ENCODE results near the gene TOB1.
A peak's percentile ranks its signal among the peaks of the same experiment; 100 is the strongest.

TOB1 gene, protein sequence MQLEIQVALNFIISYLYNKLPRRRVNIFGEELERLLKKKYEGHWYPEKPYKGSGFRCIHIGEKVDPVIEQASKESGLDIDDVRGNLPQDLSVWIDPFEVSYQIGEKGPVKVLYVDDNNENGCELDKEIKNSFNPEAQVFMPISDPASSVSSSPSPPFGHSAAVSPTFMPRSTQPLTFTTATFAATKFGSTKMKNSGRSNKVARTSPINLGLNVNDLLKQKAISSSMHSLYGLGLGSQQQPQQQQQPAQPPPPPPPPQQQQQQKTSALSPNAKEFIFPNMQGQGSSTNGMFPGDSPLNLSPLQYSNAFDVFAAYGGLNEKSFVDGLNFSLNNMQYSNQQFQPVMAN

DNA sequence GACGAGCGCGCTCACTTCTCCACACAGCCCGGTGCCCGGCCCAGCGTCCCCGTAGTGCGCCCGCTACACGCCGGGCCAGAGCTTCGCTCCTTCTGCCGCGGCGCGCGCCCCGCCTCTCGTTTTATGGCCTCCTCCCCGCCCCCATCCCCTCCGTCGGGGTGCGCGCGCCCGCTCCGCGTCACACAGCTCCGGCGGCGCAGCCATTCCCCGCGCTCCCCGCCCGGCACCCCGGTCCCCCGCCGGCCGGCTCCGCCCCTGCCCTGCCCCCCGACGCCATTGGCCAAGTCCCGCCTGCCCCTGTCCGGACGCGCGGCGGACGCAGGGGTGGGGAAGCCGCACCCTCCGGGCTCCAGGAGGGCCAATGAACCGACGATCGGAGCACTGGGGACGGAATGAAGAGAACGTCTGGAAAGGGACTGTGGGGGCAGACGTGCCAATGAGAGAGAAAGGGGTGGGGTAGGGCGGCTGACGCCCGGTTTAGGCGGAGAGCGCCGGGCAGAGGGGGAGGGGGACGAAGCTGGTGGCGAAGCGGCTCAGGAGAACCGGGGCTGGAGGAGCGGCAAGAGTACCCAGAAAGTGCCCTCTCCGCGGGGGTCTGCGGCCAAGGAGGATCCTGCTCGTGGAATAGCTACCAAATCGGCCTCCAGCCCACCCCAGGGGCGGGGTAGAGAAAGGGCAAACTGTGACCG lies at the start of gene TOB1:
TSS of gene TOB1 (minus strand) at position 94 of the 689 bp plus-strand sequence. CDS start 2,337 bp downstream, outside the sequence.
- H3K36me3 ChIP-seq (ENCODE audit: insufficient read depth, low read length) = peaks cover 11% of the 10 kb centered on the region
- H3K4me3 ChIP-seq (ENCODE audit: low read depth in 1 of 2, low read length in 2 of 2) = peak within 1 kb of the TSS; percentile 40 to 73
- peaks cover 48% of the 10 kb centered on the region for H3K4me1 ChIP-seq (ENCODE audit: insufficient read depth, low read length)
- ATAC-seq (ENCODE audit: insufficient read depth, low read depth) (peak; percentile 73), DNase-seq (peak; percentile 96)
- H3K9me3 ChIP-seq (ENCODE audit: insufficient read depth, low read length, severe bottlenecking) = no peaks in the 10 kb centered on the region
- TF ChIP-seq, protein P1, sequence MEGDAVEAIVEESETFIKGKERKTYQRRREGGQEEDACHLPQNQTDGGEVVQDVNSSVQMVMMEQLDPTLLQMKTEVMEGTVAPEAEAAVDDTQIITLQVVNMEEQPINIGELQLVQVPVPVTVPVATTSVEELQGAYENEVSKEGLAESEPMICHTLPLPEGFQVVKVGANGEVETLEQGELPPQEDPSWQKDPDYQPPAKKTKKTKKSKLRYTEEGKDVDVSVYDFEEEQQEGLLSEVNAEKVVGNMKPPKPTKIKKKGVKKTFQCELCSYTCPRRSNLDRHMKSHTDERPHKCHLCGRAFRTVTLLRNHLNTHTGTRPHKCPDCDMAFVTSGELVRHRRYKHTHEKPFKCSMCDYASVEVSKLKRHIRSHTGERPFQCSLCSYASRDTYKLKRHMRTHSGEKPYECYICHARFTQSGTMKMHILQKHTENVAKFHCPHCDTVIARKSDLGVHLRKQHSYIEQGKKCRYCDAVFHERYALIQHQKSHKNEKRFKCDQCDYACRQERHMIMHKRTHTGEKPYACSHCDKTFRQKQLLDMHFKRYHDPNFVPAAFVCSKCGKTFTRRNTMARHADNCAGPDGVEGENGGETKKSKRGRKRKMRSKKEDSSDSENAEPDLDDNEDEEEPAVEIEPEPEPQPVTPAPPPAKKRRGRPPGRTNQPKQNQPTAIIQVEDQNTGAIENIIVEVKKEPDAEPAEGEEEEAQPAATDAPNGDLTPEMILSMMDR (IDR thresholded peaks at IDR 0.05; ENCODE audit: borderline replicate concordance, extremely low read depth, low read length, poor library complexity, severe bottlenecking) = no peak
- TF ChIP-seq EZH2 (IDR thresholded peaks at IDR 0.05; ENCODE audit: borderline replicate concordance, low read depth, low read length, severe bottlenecking) = no peak
- H4K20me1 ChIP-seq (ENCODE audit: insufficient read depth, low read length) = peaks cover 12% of the 10 kb centered on the region; the same call in 1 of the 2 replicates
- H3K27me3 ChIP-seq (ENCODE audit: insufficient read depth, low read length, poor library complexity) = no peaks in the 10 kb centered on the region
- H2AFZ ChIP-seq (ENCODE audit: low read depth, low read length) = peak within 1 kb of the TSS; percentile 83
- peak within 1 kb of the TSS; percentile 85 for H3K4me2 ChIP-seq (ENCODE audit: insufficient read depth, low read length)
- peaks cover 30% of the 10 kb centered on the region for H3K79me2 ChIP-seq (ENCODE audit: insufficient read depth, low read length)
- peak within 1 kb of the TSS; percentile 98 for H3K27ac ChIP-seq (ENCODE audit: low read length)
- H3K9ac ChIP-seq (ENCODE audit: low read depth, low read length) = peak within 1 kb of the TSS; percentile 87

DNA sequence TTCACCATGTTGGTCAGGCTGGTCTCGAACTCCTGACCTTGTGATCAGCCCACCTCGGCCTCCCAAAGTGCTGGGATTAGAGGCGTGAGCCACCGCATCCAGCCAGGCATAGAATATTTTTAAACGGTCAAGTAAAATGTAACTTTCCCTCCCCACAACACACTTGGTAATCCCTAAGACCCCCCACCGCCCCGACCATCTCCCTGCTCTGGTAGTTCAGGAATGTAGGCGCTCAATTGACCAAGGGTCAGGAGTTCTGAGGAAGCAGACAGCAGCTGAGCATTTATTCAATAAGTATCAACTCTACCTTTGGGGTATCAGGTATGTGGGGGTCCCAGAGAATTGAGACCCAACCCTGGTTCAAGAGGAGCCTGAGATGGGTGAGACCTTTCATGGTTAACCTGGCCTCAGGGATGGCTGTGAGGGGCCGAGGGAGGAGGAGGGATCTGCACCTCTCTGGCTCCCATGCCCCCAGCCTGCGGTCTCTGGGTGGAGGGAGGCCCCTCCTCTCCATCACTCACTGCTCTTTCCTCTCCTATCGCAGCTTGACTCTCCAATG lies 48.4 kb upstream of the TOB1 start:
- H3K9ac ChIP-seq (ENCODE audit: low read depth, low read length) = no peak overlapping the region
- no peaks in the 10 kb centered on the region for H4K20me1 ChIP-seq (ENCODE audit: insufficient read depth, low read length)
- DNase-seq = no peak
- H3K79me2 ChIP-seq (ENCODE audit: insufficient read depth, low read length) = no peaks in the 10 kb centered on the region
- H3K4me3 ChIP-seq (ENCODE audit: low read depth in 1 of 2, low read length in 2 of 2) = no peak overlapping the region
- peaks cover 11% of the 10 kb centered on the region for H3K4me1 ChIP-seq (ENCODE audit: insufficient read depth, low read length)
- H3K27me3 ChIP-seq (ENCODE audit: insufficient read depth, low read length, poor library complexity) = peaks cover 4% of the 10 kb centered on the region
- TF ChIP-seq, protein P1 (IDR thresholded peaks at IDR 0.05; ENCODE audit: borderline replicate concordance, extremely low read depth, low read length, poor library complexity, severe bottlenecking) = no peak
- no peaks in the 10 kb centered on the region for H3K9me3 ChIP-seq (ENCODE audit: insufficient read depth, low read length, severe bottlenecking)
- H3K4me2 ChIP-seq (ENCODE audit: insufficient read depth, low read length) = no peak overlapping the region
- H3K36me3 ChIP-seq (ENCODE audit: insufficient read depth, low read length) = no peaks in the 10 kb centered on the region
- no peak for ATAC-seq (ENCODE audit: insufficient read depth, low read depth)
- H3K27ac ChIP-seq (ENCODE audit: low read length) = no peak overlapping the region
- no peak overlapping the region for H2AFZ ChIP-seq (ENCODE audit: low read depth, low read length)

DNA sequence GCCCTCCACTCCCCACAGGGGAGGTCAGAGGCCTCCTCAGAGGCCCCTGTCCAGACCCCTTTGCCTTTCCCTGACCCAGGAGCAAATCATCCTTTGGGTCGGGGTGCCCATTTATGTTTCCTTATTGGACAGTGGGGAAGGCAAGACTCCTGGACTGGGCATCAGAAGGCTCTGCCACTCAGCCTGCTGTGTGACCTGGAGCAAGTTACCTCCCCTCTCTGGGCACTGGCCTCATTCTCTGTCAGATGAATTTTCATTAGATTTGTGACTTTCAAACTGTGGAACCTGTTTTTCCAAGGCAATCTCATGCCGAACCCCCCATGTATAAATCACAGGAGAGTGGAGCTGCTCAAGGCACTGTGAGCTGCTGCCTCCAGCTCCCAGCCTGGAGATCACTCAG lies 47.0 kb upstream of the TOB1 start:
- 0 out of 2 replicates have a peak, but pooled peaks cover 1% of the 10 kb centered on the region for H4K20me1 ChIP-seq (ENCODE audit: insufficient read depth, low read length)
- no peak overlapping the region for H3K9ac ChIP-seq (ENCODE audit: low read depth, low read length)
- ATAC-seq (ENCODE audit: insufficient read depth, low read depth) = no peak
- peaks cover 11% of the 10 kb centered on the region for H3K4me1 ChIP-seq (ENCODE audit: insufficient read depth, low read length)
- H3K27me3 ChIP-seq (ENCODE audit: insufficient read depth, low read length, poor library complexity) = peaks cover 6% of the 10 kb centered on the region
- H3K4me3 ChIP-seq (ENCODE audit: low read depth in 1 of 2, low read length in 2 of 2) = no peak overlapping the region
- H3K9me3 ChIP-seq (ENCODE audit: insufficient read depth, low read length, severe bottlenecking) = no peaks in the 10 kb centered on the region
- no peak overlapping the region for H3K4me2 ChIP-seq (ENCODE audit: insufficient read depth, low read length)
- no peaks in the 10 kb centered on the region for H3K79me2 ChIP-seq (ENCODE audit: insufficient read depth, low read length)
- no peak overlapping the region for H3K27ac ChIP-seq (ENCODE audit: low read length)
- no peak for DNase-seq
- H3K36me3 ChIP-seq (ENCODE audit: insufficient read depth, low read length) = no peaks in the 10 kb centered on the region
- H2AFZ ChIP-seq (ENCODE audit: low read depth, low read length) = no peak overlapping the region
- TF ChIP-seq EZH2 (IDR thresholded peaks at IDR 0.05; ENCODE audit: borderline replicate concordance, low read depth, low read length, severe bottlenecking) = no peak
- TF ChIP-seq, protein P1 (IDR thresholded peaks at IDR 0.05; ENCODE audit: borderline replicate concordance, extremely low read depth, low read length, poor library complexity, severe bottlenecking) = no peak
